HG03135 (cell line): Measurements from ENCODE around the gene SPRYD4.
A peak's percentile ranks its signal among the peaks of the same experiment; 100 is the strongest.
"Not testable (repeated sequence)": the region's sequence is repeated elsewhere in the genome, so short reads cannot be mapped to it uniquely, and the experiment has no call there.

Experiments
- ATAC-seq: cut with Tn5 transposase; IDR thresholded peaks from one replicate; pipeline ENCODE4 v1.9.1; 2021; ENCODE audit warnings: mild to moderate bottlenecking, moderate library complexity; ENCODE audit not compliant: unreplicated experiment

The SPRYD4 gene

GRCh38 chr12:56476143-56476542, 7.8 kb downstream of the SPRYD4 start:
- ATAC-seq, result no peak

- ATAC-seq, result no peak
These were observed 8.6 kb downstream of the SPRYD4 start for GRCh38 chr12:56476972-56477432.

- ATAC-seq, result no peak
These were observed 9.3 kb downstream of the SPRYD4 start for GRCh38 chr12:56477521-56478225.

GRCh38 chr12:56479625-56480024, 11.2 kb downstream of the SPRYD4 start:
- no peak for ATAC-seq

- no peak for ATAC-seq
These were observed 16.2 kb downstream of the SPRYD4 start for GRCh38 chr12:56484566-56484965.

- ATAC-seq, result no peak
These were observed 18.3 kb downstream of the SPRYD4 start for GRCh38 chr12:56486694-56487093.

GRCh38 chr12:56487448-56488040, 19.2 kb downstream of the SPRYD4 start:
- ATAC-seq, result peak; percentile 28

GRCh38 chr12:56488041-56488955, 19.9 kb downstream of the SPRYD4 start, which contains the start of gene GLS2:
GLS2 (minus strand) TSS chr12:56488161; CDS start chr12:56488118, 43 bp downstream.
- peak; percentile 86 for ATAC-seq

- ATAC-seq, result no peak
These were observed 22.0 kb downstream of the SPRYD4 start for GRCh38 chr12:56490360-56490759.

- ATAC-seq, result not testable (repeated sequence)
These were observed 25.2 kb downstream of the SPRYD4 start for GRCh38 chr12:56493409-56494105.

- not testable (repeated sequence) for ATAC-seq
These were observed 25.7 kb downstream of the SPRYD4 start for GRCh38 chr12:56494106-56494415.

GRCh38 chr12:56494481-56494880, 26.1 kb downstream of the SPRYD4 start:
- ATAC-seq, result not testable (repeated sequence)

- ATAC-seq, result not testable (repeated sequence)
These were observed 28.3 kb downstream of the SPRYD4 start for GRCh38 chr12:56496704-56497103.

GRCh38 chr12:56498126-56498902, 29.9 kb downstream of the SPRYD4 start:
- not testable (repeated sequence) for ATAC-seq

- not testable (repeated sequence) for ATAC-seq
These were observed 31.1 kb downstream of the SPRYD4 start for GRCh38 chr12:56499452-56499851.

- ATAC-seq, result not testable (repeated sequence)
These were observed 31.5 kb downstream of the SPRYD4 start for GRCh38 chr12:56499879-56500278.

- no peak for ATAC-seq
These were observed 42.4 kb downstream of the SPRYD4 start for GRCh38 chr12:56510786-56511185.

- ATAC-seq, result not testable (repeated sequence)
These were observed 45.6 kb downstream of the SPRYD4 start for GRCh38 chr12:56514014-56514318.

GRCh38 chr12:56517854-56518253, 49.5 kb downstream of the SPRYD4 start:
- ATAC-seq, result no peak

- ATAC-seq, result no peak
These were observed 50.2 kb downstream of the SPRYD4 start for GRCh38 chr12:56518570-56518969.
